ENCODE measurements around the gene LRRC36.

Gene LRRC36

GRCh38 chr16:67302076-67302475, 24.5 kb upstream of the LRRC36 start:
- Histone ChIP-seq H3K4me3 (ENCODE audit: low read depth, low read length) (no peak overlapping the region), H3K4me1 (no peaks in the 10 kb centered on the region), H3K9me3 (no peaks in the 10 kb centered on the region), H3K27me3 (no peaks in the 10 kb centered on the region), H3K36me3 (no peaks in the 10 kb centered on the region)
- no peak for DNase-seq
- TF ChIP-seq CTCF (IDR thresholded peaks at IDR 0.05; ENCODE audit: low read depth, low read length), result no peak

- Histone ChIP-seq H3K4me1 (no peaks in the 10 kb centered on the region), H3K27me3 (no peaks in the 10 kb centered on the region), H3K36me3 (no peaks in the 10 kb centered on the region), H3K4me3 (ENCODE audit: low read depth, low read length) (no peak overlapping the region), H3K9me3 (no peaks in the 10 kb centered on the region)
- no peak for TF ChIP-seq CTCF (IDR thresholded peaks at IDR 0.05; ENCODE audit: low read depth, low read length)
- DNase-seq, result no peak
Measured at GRCh38 chr16:67302970-67303369, 23.6 kb upstream of the LRRC36 start.

- TF ChIP-seq CTCF (IDR thresholded peaks at IDR 0.05; ENCODE audit: low read depth, low read length), result no peak
- Histone ChIP-seq H3K9me3 (no peaks in the 10 kb centered on the region), H3K27me3 (no peaks in the 10 kb centered on the region), H3K4me1 (no peaks in the 10 kb centered on the region), H3K4me3 (ENCODE audit: low read depth, low read length) (no peak overlapping the region), H3K36me3 (no peaks in the 10 kb centered on the region)
- DNase-seq, result no peak
Measured at GRCh38 chr16:67304020-67304419, 22.6 kb upstream of the LRRC36 start.

GRCh38 chr16:67305216-67306071, 21.2 kb upstream of the LRRC36 start:
- Histone ChIP-seq H3K27me3 (no peaks in the 10 kb centered on the region), H3K9me3 (no peaks in the 10 kb centered on the region), H3K4me3 (ENCODE audit: low read depth, low read length) (no peak overlapping the region), H3K4me1 (no peaks in the 10 kb centered on the region), H3K36me3 (no peaks in the 10 kb centered on the region)
- no peak for DNase-seq
- TF ChIP-seq CTCF (IDR thresholded peaks at IDR 0.05; ENCODE audit: low read depth, low read length), result peak; percentile 11; the same call in 1 of the 2 replicates

- DNase-seq, result no peak
- peaks cover 4% of the 10 kb centered on the region; the same call in 1 of the 2 replicates for H3K4me1 ChIP-seq
Measured at GRCh38 chr16:67310561-67310960, 16.1 kb upstream of the LRRC36 start.

More at GRCh38 chr16:67310561-67310960, 16.1 kb upstream of the LRRC36 start:
- Histone ChIP-seq H3K4me3 (ENCODE audit: low read depth, low read length) (no peak overlapping the region), H3K27me3 (no peaks in the 10 kb centered on the region), H3K9me3 (no peaks in the 10 kb centered on the region), H3K36me3 (no peaks in the 10 kb centered on the region)
- TF ChIP-seq CTCF (IDR thresholded peaks at IDR 0.05; ENCODE audit: low read depth, low read length), result no peak
